K562 (cell line): Measurements from ENCODE around the gene HMOX2. TPM values are rescaled to one million over a fixed set of nuclear protein-coding genes. Genes with fewer than 3 reads are reported as not detected.

ENCODE experiments used
- HDAC2 ChIP-seq: fragments of 450-650 bp; IDR thresholded peaks from 2 replicates; pipeline ENCODE4 v1.6.1; 2016; ENCODE audit warnings: mild to moderate bottlenecking
- TFAM ChIP-seq: fragments of 250-450 bp; sonication (Bioruptor Pico); conservative IDR thresholded peaks from 2 replicates; pipeline ENCODE4 v1.5.0; 2021; ENCODE audit warnings: mild to moderate bottlenecking, moderate library complexity
- ZNF124 ChIP-seq: sonication (generic); formaldehyde crosslinking; IDR thresholded peaks from 2 replicates; pipeline ENCODE4 v1.8.1; 2022; ENCODE audit warnings: missing genetic modification reagents
- polyA plus RNA-seq, 8 experiments: library from polyadenylated mRNA; depleted of rRNA in 4 of 8; stranded (reverse) in 5 of 8; unstranded in 3 of 8; fragments of >200 nt; fragmentation: Nextera tagmentation in 2 of 8; fragmentation: Illumina TruSeq in 1 of 8; extraction: Ambion mirVana in 2 of 8; extraction: Trizol in 1 of 8; gene quantifications; 2 replicates each; pipeline versions ENCODE4 v1.2.1 to v1.2.3, GENCODE V29; 2011 to 2014; ENCODE audit warnings: inconsistent platforms in 1 of 8, missing spikeins in 1 of 8
- total RNA-seq, 7 experiments: library from RNA; depleted of rRNA in 6 of 7; stranded (reverse); fragments of >200 nt in 6 of 7; fragmentation: Illumina TruSeq in 2 of 7; extraction: Trizol in 2 of 7; gene quantifications; 2 replicates each; pipeline versions ENCODE4 v1.2.1 to v1.2.3, GENCODE V29; 2011 to 2021; ENCODE audit warnings: low replicate concordance in 1 of 7
- TF ChIP-seq, protein P1 (sequence below): fragments of 200-600 bp; sonication (generic); IDR thresholded peaks from one replicate; pipeline ENCODE4 v1.6.1; 2012; ENCODE audit warnings: mild to moderate bottlenecking, low read depth, low read length, inconsistent platforms
- TF ChIP-seq, protein P2 (sequence below): fragments of 450-650 bp; IDR thresholded peaks from 2 replicates; pipeline ENCODE4 v1.6.1; 2018; ENCODE audit not compliant: partially characterized antibody
- TF ChIP-seq, protein P3 (sequence below): sonication (generic); formaldehyde crosslinking; IDR thresholded peaks from 2 replicates; pipeline ENCODE4 v1.5.0; 2020; ENCODE audit warnings: missing genetic modification reagents
- TF ChIP-seq, protein P4 (sequence below): fragments of 450-650 bp; IDR thresholded peaks from 2 replicates; pipeline ENCODE4 v1.6.1; 2016

HMOX2 gene
- total and polyA plus RNA-seq, 9 of the 15 experiments (the other 6 are each of a cell fraction or from before 2014, with no cell fraction given): 26.8 to 87.4 (median 57.4) TPM

- TF ChIP-seq, protein P1, sequence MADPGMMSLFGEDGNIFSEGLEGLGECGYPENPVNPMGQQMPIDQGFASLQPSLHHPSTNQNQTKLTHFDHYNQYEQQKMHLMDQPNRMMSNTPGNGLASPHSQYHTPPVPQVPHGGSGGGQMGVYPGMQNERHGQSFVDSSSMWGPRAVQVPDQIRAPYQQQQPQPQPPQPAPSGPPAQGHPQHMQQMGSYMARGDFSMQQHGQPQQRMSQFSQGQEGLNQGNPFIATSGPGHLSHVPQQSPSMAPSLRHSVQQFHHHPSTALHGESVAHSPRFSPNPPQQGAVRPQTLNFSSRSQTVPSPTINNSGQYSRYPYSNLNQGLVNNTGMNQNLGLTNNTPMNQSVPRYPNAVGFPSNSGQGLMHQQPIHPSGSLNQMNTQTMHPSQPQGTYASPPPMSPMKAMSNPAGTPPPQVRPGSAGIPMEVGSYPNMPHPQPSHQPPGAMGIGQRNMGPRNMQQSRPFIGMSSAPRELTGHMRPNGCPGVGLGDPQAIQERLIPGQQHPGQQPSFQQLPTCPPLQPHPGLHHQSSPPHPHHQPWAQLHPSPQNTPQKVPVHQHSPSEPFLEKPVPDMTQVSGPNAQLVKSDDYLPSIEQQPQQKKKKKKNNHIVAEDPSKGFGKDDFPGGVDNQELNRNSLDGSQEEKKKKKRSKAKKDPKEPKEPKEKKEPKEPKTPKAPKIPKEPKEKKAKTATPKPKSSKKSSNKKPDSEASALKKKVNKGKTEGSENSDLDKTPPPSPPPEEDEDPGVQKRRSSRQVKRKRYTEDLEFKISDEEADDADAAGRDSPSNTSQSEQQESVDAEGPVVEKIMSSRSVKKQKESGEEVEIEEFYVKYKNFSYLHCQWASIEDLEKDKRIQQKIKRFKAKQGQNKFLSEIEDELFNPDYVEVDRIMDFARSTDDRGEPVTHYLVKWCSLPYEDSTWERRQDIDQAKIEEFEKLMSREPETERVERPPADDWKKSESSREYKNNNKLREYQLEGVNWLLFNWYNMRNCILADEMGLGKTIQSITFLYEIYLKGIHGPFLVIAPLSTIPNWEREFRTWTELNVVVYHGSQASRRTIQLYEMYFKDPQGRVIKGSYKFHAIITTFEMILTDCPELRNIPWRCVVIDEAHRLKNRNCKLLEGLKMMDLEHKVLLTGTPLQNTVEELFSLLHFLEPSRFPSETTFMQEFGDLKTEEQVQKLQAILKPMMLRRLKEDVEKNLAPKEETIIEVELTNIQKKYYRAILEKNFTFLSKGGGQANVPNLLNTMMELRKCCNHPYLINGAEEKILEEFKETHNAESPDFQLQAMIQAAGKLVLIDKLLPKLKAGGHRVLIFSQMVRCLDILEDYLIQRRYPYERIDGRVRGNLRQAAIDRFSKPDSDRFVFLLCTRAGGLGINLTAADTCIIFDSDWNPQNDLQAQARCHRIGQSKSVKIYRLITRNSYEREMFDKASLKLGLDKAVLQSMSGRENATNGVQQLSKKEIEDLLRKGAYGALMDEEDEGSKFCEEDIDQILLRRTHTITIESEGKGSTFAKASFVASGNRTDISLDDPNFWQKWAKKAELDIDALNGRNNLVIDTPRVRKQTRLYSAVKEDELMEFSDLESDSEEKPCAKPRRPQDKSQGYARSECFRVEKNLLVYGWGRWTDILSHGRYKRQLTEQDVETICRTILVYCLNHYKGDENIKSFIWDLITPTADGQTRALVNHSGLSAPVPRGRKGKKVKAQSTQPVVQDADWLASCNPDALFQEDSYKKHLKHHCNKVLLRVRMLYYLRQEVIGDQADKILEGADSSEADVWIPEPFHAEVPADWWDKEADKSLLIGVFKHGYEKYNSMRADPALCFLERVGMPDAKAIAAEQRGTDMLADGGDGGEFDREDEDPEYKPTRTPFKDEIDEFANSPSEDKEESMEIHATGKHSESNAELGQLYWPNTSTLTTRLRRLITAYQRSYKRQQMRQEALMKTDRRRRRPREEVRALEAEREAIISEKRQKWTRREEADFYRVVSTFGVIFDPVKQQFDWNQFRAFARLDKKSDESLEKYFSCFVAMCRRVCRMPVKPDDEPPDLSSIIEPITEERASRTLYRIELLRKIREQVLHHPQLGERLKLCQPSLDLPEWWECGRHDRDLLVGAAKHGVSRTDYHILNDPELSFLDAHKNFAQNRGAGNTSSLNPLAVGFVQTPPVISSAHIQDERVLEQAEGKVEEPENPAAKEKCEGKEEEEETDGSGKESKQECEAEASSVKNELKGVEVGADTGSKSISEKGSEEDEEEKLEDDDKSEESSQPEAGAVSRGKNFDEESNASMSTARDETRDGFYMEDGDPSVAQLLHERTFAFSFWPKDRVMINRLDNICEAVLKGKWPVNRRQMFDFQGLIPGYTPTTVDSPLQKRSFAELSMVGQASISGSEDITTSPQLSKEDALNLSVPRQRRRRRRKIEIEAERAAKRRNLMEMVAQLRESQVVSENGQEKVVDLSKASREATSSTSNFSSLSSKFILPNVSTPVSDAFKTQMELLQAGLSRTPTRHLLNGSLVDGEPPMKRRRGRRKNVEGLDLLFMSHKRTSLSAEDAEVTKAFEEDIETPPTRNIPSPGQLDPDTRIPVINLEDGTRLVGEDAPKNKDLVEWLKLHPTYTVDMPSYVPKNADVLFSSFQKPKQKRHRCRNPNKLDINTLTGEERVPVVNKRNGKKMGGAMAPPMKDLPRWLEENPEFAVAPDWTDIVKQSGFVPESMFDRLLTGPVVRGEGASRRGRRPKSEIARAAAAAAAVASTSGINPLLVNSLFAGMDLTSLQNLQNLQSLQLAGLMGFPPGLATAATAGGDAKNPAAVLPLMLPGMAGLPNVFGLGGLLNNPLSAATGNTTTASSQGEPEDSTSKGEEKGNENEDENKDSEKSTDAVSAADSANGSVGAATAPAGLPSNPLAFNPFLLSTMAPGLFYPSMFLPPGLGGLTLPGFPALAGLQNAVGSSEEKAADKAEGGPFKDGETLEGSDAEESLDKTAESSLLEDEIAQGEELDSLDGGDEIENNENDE: no peak
- TF ChIP-seq, protein P2, sequence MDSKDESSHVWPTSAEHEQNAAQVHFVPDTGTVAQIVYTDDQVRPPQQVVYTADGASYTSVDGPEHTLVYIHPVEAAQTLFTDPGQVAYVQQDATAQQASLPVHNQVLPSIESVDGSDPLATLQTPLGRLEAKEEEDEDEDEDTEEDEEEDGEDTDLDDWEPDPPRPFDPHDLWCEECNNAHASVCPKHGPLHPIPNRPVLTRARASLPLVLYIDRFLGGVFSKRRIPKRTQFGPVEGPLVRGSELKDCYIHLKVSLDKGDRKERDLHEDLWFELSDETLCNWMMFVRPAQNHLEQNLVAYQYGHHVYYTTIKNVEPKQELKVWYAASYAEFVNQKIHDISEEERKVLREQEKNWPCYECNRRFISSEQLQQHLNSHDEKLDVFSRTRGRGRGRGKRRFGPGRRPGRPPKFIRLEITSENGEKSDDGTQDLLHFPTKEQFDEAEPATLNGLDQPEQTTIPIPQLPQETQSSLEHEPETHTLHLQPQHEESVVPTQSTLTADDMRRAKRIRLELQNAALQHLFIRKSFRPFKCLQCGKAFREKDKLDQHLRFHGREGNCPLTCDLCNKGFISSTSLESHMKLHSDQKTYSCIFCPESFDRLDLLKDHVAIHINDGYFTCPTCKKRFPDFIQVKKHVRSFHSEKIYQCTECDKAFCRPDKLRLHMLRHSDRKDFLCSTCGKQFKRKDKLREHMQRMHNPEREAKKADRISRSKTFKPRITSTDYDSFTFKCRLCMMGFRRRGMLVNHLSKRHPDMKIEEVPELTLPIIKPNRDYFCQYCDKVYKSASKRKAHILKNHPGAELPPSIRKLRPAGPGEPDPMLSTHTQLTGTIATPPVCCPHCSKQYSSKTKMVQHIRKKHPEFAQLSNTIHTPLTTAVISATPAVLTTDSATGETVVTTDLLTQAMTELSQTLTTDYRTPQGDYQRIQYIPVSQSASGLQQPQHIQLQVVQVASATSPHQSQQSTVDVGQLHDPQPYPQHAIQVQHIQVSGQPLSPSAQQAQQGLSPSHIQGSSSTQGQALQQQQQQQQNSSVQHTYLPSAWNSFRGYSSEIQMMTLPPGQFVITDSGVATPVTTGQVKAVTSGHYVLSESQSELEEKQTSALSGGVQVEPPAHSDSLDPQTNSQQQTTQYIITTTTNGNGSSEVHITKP: no peak
- TF ChIP-seq HDAC2 (no peak), ZNF124 (CRISPR knock-in tag) (no peak), TFAM (CRISPR knock-in tag) (no peak)
- TF ChIP-seq, protein P3, sequence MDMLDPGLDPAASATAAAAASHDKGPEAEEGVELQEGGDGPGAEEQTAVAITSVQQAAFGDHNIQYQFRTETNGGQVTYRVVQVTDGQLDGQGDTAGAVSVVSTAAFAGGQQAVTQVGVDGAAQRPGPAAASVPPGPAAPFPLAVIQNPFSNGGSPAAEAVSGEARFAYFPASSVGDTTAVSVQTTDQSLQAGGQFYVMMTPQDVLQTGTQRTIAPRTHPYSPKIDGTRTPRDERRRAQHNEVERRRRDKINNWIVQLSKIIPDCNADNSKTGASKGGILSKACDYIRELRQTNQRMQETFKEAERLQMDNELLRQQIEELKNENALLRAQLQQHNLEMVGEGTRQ (CRISPR knock-in tag): no peak
- TF ChIP-seq, protein P4, sequence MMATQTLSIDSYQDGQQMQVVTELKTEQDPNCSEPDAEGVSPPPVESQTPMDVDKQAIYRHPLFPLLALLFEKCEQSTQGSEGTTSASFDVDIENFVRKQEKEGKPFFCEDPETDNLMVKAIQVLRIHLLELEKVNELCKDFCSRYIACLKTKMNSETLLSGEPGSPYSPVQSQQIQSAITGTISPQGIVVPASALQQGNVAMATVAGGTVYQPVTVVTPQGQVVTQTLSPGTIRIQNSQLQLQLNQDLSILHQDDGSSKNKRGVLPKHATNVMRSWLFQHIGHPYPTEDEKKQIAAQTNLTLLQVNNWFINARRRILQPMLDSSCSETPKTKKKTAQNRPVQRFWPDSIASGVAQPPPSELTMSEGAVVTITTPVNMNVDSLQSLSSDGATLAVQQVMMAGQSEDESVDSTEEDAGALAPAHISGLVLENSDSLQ: no peak
Observed at GRCh38 chr16:4506450-4506849, 30.3 kb downstream of the HMOX2 start (continued).
